Jurkat, Clone E6-1 (cell line): ENCODE data around the gene MORC4.

Source experiments
- DNase-seq: peaks from one replicate; pipeline ENCODE4 v3.0.0-alpha.2; 2011; ENCODE audit warnings: low read depth, low spot score
- H3K4me3 ChIP-seq: 2 replicates; pipeline ENCODE4 v1.5.1; 2011; ENCODE audit warnings: mild to moderate bottlenecking, low read length, control low read depth, moderate library complexity

The MORC4 gene

GRCh38 chrX:106927023-106927422, 73.0 kb downstream of the MORC4 start:
- DNase-seq = no peak
- H3K4me3 ChIP-seq = no peak overlapping the region

- DNase-seq = no peak
- no peak overlapping the region for H3K4me3 ChIP-seq
Measured at GRCh38 chrX:106921637-106922036, 78.4 kb downstream of the MORC4 start.

DNA sequence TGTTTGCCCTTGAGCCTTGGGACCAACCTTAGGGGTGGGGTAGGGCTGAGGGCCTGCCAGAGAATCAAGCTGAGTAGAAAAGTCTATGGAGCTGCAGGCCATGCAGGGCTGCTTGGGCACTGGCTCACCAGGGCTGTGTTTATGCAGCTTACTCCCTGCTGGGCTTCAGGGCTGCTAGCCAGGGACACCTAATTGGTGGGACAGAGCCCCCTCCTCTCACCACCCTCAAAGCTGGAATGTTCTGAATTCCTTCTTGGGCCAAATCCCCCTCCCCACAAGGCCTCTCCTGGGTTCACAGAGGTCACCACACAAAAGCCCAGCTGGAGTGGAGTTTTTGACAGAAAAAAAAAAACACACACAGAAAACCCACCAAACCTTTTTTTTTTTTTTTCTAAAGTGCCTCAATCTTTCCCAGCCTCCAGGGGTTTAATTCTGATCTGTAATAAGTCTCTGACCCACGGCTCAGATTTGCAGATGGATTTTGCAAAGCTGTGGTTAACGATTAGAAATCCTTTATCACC, 80.0 kb downstream of the MORC4 start, which contains the start of gene CLDN2:
Gene CLDN2, plus strand, starts transcription at position 471 of the 521 bp plus-strand sequence. CDS start 7,827 bp downstream, outside the sequence.
- H3K4me3 ChIP-seq = no peak within 1 kb of the TSS
- DNase-seq = no peak

GRCh38 chrX:106917830-106918500, 82.0 kb downstream of the MORC4 start:
- DNase-seq = peak; percentile 85
- H3K4me3 ChIP-seq = no peak overlapping the region

DNA sequence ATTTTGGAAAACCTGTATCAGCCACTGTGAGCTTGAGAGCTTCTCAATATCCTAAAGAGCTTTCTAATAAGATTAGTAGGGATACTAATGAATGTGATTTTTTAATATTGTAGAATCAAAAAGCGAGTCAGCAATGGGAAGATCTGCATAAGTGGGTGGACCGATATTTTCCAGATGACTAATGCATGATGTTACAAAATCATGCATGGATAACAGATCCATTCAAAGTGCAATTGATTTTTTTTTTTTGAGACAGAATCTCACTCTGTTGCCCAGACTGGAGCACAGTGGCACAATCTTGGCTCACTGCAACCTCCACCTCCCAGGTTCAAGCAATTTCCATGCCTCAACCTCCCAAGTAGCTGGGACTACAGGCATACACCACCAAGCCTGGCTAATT, 87.1 kb downstream of the MORC4 start:
- DNase-seq = no peak
- no peak overlapping the region for H3K4me3 ChIP-seq

DNA sequence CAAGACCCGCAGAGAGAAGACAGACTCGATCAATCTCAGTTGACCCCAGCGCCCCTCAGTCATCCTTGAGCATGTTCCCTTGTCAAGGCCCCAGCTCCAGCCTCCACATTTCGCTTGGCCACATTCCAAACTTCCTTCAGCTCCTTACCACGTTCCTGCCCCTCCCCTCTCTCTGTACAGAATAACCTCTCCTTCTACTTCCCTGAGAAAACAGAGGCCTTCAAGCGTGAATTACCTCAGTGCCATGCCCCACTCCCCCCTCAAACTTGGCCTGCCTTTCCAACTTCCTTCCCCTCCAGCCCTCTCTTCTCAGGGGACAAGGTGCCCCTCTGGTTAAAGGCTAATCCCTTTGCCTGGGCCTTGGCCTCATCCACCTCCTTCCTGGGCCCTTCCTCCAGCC, 93.7 kb downstream of the MORC4 start:
- DNase-seq = no peak
- H3K4me3 ChIP-seq = no peak overlapping the region

DNA sequence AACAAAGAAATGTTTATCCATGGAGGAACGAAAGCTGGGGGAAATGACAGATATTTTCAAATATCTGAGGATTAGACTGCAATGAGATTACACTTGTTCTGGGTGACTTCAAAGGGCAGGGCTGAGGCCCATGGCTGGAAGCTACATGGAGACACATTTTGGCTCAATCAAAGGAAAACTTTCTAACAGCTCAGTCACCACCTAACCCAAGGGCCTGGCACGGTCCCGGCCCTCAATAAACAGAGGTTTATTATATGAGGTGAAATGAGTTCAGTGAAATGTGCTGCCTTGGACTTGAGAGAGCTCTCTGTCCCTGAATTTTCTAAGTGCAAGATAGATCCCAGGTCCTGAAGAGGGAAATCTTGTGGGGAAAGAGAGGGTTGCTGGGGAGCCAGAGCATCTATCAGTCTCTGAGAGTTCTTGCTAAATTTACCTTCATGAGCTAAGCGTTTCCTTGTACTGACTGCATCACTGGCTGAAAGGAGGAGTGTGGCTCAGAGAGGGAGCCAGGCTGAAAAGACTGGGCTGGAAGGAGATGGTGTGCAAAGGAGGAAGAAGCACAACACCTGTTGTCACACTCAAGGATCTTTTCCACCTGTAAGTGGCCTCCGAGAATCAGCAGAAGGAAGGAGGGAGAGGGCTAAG, 94.8 kb downstream of the MORC4 start:
- H3K4me3 ChIP-seq = no peak overlapping the region
- no peak for DNase-seq

DNA sequence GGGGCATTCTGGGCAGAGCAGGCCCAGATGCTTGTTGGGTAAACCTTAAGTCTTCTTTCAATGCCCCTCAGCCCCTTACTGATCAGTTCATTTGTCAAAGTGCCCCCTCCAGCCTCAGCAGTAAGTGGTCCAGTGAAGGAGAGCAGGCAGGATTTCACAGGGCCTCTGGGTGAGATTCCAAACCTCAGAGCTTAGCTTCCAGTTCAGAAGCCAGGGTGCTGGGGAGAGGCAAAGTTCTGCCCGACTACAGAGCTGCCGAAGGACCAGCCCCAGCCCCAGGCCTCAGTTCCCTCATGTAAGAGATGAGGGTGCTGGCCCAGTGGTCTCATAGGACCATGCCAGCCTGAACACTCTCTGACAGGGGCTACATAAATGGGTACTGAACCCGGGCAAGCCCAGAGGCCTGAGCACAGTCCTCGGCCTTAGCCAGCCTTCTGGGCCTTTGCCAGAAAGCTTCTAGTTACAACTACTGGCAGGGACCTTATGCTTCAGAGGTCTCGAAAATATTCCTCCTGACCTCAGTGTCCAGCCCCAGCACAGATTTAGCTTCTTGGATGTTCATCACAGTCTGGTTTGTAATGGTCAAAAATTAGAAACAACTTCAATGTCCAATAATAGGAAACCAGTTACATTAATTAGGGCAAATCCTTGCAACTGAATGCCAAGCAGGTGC, 96.0 kb downstream of the MORC4 start:
- no peak overlapping the region for H3K4me3 ChIP-seq
- DNase-seq = no peak

- H3K4me3 ChIP-seq = no peak within 1 kb of the TSS
- DNase-seq = no peak
Measured at GRCh38 chrX:106903291-106903824, 96.7 kb downstream of the MORC4 start, which contains the start of gene RIPPLY1. Gene RIPPLY1, minus strand, starts transcription at chrX:106903341. Its CDS starts 54 bp downstream, at chrX:106903287.

DNA sequence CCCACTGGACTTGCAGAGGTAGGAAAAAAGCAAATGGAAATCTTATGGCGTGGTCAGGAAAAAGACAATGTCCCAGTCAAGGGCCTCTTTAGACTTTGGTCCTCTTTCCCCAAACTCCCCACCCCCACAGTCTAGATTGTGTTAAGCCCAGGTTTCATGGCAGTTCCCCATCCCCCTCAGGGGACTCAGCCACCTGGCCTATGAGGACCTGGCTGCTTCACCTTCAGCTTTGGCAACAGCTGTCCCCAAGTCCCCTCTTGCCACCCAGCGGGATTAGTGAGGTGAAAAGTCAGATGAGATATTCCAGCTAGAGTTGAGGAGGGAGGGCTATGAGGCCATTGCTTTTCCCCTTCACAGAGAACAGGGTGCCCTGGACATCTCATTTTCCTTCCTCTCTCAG, 97.3 kb downstream of the MORC4 start:
- no peak for DNase-seq
- H3K4me3 ChIP-seq = no peak overlapping the region

DNA sequence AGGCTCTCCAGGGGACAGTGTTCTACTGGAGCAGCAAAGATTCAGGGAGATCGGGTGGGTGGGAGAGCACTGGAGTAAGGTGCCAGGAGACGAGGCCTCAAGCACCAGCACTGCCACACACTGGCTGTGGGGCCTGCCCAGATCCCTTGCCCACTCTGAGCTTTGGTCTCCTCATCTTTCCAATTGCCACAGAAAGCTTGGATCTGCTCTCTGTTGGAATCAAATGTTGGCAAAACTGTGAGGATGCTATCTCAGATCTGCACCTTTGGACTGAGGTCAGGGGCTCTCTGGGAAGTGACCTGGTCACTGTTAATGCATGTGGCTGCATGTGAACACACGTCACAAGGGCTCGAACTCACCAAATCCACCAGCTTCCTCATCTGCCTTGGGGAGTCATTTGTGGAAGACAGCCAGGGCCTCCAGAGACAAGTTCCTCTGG, 98.2 kb downstream of the MORC4 start:
- no peak overlapping the region for H3K4me3 ChIP-seq
- no peak for DNase-seq

DNA sequence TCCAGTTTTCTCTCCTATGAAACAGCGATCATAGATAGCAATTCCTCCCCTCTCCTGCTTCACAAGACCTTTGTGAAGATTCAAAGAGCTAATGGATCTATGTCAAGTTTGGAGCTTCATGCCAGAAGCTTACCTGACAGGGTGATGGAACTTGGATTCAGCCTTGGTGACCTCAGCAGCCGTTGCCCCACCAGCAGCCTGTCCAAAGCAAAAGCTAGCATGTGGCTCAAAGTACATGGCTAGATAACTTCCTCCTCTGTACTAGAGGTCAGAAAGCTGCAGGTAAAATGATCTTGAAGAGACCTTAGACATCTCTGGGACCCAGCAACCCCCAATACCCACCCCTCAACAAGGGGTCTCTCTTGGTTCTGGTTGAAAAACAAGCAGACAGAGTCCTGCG, 98.7 kb downstream of the MORC4 start:
- H3K4me3 ChIP-seq = no peak overlapping the region
- no peak for DNase-seq

- DNase-seq = no peak
- no peak overlapping the region for H3K4me3 ChIP-seq
Measured at GRCh38 chrX:106899841-106900240, 100.2 kb downstream of the MORC4 start.

DNA sequence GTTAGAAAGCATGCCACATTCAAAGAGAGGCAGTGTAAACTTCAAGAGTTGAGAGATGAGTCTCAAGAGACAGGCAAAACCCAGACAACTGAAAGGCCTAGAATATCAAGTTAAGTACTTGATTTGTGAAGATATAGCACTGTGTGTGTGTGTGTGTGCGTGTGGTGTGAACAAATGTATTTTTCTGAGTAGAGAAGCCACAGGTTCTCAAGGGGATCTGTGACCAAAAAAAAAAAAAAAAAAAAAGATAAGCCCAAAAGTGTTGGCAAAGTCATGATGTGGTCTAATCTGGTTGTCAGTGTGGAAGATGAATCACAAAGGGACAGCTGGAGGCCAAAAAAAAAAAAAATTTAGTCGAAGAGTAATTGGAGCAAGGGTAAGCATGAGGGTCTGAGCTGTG, 100.7 kb downstream of the MORC4 start:
- no peak overlapping the region for H3K4me3 ChIP-seq
- DNase-seq = no peak

GRCh38 chrX:106898462-106898861, 101.5 kb downstream of the MORC4 start:
- DNase-seq = peak; percentile 42
- no peak overlapping the region for H3K4me3 ChIP-seq

GRCh38 chrX:106897259-106897658, 102.8 kb downstream of the MORC4 start:
- H3K4me3 ChIP-seq = no peak overlapping the region
- no peak for DNase-seq

- no peak overlapping the region for H3K4me3 ChIP-seq
- no peak for DNase-seq
Measured at GRCh38 chrX:106894978-106895452, 105.0 kb downstream of the MORC4 start.

GRCh38 chrX:106894392-106894909, 105.6 kb downstream of the MORC4 start:
- DNase-seq = peak; percentile 36
- H3K4me3 ChIP-seq = no peak overlapping the region

- H3K4me3 ChIP-seq = no peak overlapping the region
- DNase-seq = no peak
Measured at GRCh38 chrX:106891762-106892460, 108.1 kb downstream of the MORC4 start.
